ENCODE measurements around the gene BST1. TPM values are rescaled to one million over a fixed set of nuclear protein-coding genes. Genes with fewer than 3 reads are reported as not detected.

The BST1 gene
- total and polyA plus RNA-seq, 2 experiments from 2014 or later, result 0.99 to 1.8 TPM

GRCh38 chr4:15753786-15754185, 50.9 kb downstream of the BST1 start:
- Histone ChIP-seq H2AFZ (no peak overlapping the region; the same call in 1 of the 2 replicates), H3K79me2 (replicated peaks; ENCODE audit: insufficient read depth) (no peaks in the 10 kb centered on the region), H3F3A (replicated peaks; ENCODE audit: low read depth) (no peaks in the 10 kb centered on the region), H4K20me1 (replicated peaks; ENCODE audit: insufficient read depth) (no peaks in the 10 kb centered on the region), H3K36me3 (ENCODE audit: insufficient read depth) (0 out of 2 replicates have a peak, but pooled peaks cover 6% of the 10 kb centered on the region), H3K4me3 (no peak overlapping the region), H3K27me3 (ENCODE audit: insufficient read depth) (no peaks in the 10 kb centered on the region), H3K27ac (ENCODE audit: low read depth) (no peak overlapping the region), H3K4me2 (no peak overlapping the region), H3K4me1 (ENCODE audit: insufficient read depth) (no peaks in the 10 kb centered on the region), H3K9me2 (ENCODE audit: insufficient read depth) (no peaks in the 10 kb centered on the region; the same call in 1 of the 2 replicates)
- TF ChIP-seq NANOG (IDR thresholded peaks at IDR 0.05; ENCODE audit: borderline replicate concordance), result no peak
- no peak for TF ChIP-seq EZH2phosphoT487 (IDR thresholded peaks at IDR 0.05; ENCODE audit: unreplicated experiment)
- no peak for TF ChIP-seq CTCF (conservative IDR thresholded peaks at IDR 0.05; ENCODE audit: low read depth in 2 of 2)
- TF ChIP-seq EZH2 (IDR thresholded peaks at IDR 0.05; ENCODE audit: low read depth, unreplicated experiment), result no peak
- no peak for TF ChIP-seq ETS1 (IDR thresholded peaks at IDR 0.05)
- TF ChIP-seq POLR2AphosphoS5 (IDR thresholded peaks at IDR 0.05; ENCODE audit: low read depth), result no peak
- TF ChIP-seq STAT1 (IDR thresholded peaks at IDR 0.05; ENCODE audit: unreplicated experiment), result no peak
- TF ChIP-seq ZNF331 (CRISPR knock-in tag; IDR thresholded peaks at IDR 0.05; ENCODE audit: low read depth), result no peak
- no peak for TF ChIP-seq REST (IDR thresholded peaks at IDR 0.05; ENCODE audit: unreplicated experiment)
- no peak for TF ChIP-seq ZNF114 (CRISPR knock-in tag; IDR thresholded peaks at IDR 0.05)
- H3K4me1 Mint-ChIP-seq, result no peaks in the 10 kb centered on the region
- DNase-seq (ENCODE audit: low spot score), result no peak
- ATAC-seq, result no peak
- no peak overlapping the region for H3K4me3 Mint-ChIP-seq
- peaks cover 1% of the 10 kb centered on the region for H3K27me3 Mint-ChIP-seq (ENCODE audit: insufficient read depth, low read depth, poor library complexity)
- no peaks in the 10 kb centered on the region for H3K36me3 Mint-ChIP-seq (ENCODE audit: low read depth)
- H3K27ac Mint-ChIP-seq, result no peak overlapping the region
- H3K9me3 Mint-ChIP-seq, result no peaks in the 10 kb centered on the region

All from GM23338 (cell line).